ENCODE results near the gene DLGAP4.

DLGAP4 gene

DNA sequence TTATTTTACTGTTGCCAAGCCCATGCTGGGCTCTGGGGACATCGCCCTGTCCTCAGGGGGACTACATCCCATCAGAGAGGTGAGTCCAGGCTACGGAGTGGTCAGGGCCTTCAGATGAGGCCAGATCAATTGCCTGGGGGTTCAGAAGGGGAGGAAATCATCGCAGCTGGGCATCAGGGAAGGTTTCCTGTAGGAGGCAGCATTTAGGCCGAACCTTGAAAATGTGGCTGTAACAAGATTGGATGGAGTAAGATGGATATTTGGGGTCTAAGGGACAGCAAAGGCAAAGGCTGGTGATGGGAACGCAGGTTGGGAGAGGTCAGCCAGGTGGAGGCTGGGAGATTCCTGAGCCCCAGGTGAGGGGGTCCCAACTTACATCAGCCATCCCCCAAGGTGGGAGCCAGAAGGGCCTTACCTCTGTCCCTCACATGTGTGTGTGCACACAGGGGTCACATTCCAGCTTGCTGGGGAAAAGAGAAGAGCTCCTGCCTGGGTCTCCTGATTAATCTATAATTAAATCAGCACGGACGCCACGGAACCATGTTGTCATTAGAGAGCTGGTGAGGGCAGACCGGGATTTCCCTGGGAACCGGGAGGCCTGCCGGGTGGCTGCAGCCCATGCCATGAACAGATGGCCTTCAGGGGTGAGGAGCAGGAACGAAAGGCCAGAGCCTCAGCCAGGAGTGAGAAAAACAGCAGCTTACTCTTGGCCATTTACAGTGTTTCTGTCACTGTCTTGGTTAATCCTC is 30.5 kb upstream of the DLGAP4 start:
- DNase-seq, result no peak

DNA sequence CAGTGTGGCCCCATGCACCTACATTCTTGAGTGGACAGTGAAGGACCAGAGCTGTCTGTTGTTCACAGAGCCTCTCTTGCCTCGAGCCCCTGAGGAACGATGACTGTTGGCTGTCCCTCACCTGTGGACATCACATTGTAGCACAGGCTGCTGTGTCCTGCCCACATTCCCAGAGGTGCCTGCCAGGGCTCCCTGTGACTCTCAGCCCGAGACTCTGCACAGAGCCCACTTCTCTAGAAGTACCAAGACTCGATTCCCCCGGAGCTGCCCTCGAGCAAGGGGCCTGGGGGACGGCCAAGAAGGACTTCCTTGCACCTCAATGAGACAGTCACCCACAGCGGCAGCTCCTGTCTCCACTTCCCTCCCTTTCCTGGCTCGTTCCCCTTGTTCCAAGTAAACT is 28.6 kb upstream of the DLGAP4 start:
- DNase-seq, result no peak

DNA sequence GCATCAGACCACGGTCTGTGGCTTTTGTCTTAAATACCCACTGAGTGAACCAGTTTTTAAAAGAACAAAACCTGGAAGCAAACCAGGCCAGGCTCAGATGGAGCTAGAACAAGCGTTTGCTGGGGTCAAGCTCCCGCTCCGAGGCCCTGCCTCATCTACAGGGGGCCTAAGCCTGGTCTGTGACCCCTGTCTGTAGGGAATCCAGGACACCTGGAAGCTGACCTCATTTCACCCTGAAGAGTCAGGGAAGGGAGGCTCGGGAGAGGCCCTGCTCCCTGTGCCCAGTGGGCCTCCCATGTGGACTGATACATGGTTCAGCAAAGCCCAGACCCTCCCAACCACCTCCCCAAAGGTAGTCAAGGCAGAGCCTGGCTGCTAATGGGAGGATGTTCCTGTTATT is 26.8 kb upstream of the DLGAP4 start:
- no peak for DNase-seq

DNA sequence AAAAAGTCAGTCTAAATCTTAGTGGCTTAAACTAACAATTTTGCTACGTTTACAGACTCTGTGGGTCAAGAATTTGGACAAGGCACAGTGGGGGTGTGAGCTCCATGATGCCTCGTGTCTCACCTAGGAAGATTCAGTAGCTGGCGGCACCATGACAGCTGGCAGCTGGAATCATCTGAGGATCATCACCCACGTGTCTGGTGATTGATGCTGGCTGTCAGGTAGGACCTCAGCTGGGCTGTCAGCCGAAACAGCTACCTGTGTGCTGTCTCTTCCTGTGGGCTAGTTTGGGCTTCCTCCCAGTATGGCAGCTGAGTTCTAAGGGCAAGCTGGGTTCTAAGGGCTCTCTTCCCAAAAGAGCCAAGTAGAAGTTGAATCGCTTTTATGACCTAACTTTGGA is 26.4 kb upstream of the DLGAP4 start:
- no peak for DNase-seq

DNA sequence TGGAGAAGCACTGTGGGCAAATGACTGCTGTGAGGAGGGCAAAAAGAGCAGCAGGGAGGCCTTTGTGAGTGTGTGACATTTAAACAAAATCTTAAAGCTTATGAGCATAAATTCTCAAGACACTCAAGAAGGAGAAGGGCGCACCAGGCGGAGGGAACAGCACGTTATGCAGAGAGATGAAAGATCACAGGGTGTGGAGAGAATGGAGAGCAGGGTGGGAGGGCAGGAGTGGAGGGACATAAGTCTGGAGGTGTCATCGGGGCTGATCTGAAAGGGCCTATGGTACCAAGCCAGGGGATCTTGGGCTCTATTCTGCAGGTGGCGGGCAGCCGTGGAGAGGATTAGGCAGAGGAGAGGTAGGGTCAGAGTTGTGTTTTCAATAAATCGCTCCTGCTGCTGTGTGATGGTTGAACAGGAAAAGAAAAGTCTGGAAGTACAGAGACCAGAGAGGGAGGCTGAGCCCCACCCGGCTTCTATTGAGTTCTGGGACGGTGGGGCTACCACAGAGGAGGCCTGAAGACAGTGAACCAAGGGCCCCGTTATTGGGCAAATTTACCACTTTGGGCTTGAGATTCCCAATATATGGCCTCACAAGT is 24.3 kb upstream of the DLGAP4 start:
- DNase-seq, result no peak

DNA sequence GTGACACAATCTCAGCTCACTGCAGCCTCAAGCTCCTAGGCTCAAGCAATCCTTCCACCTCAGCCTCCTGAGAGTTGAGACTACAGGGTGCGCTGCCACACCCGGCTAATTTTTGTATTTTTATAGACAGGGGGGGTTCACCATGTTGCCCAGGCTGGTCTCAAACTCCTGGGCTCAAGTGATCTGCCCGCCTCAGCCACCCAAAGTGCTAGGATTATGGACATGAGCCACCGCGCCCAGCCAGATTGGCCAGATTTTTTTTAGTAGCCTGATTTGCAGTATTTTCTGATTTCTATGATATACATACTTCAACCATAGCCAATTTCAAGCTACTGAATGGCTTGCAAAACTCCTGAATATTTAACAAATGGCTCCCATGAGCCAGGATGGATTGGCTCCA is 21.4 kb upstream of the DLGAP4 start:
- DNase-seq, result no peak

DNA sequence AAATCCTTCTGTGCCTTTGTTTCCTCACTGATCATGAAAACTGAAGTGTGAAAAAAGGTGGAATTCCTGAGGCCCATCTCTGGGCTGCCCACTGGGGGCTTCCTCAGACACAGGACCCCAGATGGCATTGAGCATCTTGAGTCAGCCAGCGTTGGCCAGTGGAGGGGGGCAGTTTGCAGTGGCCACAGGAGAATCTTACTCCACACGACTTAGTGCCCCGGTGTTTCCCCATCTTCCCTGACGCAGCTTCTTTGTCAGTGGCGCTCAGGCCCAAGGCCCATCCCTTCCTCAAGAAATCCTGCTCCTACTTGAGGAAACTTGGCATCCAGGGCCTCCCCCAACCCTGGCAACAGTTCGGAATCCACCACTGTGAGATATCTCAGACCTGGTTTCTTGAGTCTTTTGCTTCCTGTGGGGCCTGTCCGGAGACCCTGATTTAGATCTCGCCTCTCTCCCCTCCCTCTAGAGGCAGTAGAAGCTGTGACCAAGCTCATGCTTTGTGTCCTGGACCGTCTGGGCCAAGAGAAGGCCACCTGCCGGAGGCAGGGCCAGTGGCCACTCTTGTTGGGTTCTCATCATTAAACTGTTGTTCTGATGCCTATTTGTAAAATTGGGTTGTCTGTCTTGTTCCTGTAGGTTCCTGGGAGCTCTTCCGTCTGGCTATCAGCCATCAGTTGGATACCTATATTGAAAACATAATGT is 20.2 kb upstream of the DLGAP4 start:
- no peak for DNase-seq

DNA sequence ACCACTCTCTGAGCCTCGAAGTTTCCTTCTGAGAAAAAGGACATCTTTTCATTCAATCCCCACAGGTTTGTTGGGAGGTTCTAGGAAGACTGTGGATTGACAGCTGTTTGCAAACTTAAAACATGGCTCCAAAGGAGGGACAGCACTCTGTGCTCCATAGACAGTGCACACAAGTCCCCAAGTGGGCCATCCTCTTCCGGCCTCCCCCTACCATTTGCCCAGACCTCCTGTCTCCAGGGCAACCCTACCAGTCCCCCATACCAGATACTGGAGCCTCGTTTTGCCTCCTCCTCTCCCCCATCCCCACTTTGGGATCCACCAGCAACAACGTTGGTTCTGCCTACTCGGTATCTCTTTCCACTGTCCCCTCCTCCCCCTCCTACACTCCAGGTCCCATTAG is 8.5 kb upstream of the DLGAP4 start:
- no peak for DNase-seq

DNA sequence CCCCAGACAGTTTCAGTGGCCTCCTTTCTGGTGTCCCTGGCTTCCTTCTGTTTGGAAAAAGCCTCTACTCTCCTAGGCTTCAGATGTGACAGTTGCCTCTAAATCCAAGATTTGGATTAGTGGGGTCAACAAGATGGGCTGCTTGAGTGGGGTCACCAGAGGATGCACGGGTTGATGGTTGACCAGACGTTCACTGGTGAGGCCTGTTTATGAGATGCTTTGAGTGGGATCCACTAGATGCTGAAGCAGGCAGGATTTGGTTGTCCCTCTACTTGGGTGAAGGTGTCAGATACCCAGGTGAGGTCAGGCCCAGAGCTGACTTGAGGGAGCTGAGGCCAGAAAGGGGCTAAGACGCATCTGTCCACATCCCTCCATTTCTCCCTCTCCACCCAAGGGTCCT is 8.1 kb upstream of the DLGAP4 start:
- DNase-seq, result no peak

DNA sequence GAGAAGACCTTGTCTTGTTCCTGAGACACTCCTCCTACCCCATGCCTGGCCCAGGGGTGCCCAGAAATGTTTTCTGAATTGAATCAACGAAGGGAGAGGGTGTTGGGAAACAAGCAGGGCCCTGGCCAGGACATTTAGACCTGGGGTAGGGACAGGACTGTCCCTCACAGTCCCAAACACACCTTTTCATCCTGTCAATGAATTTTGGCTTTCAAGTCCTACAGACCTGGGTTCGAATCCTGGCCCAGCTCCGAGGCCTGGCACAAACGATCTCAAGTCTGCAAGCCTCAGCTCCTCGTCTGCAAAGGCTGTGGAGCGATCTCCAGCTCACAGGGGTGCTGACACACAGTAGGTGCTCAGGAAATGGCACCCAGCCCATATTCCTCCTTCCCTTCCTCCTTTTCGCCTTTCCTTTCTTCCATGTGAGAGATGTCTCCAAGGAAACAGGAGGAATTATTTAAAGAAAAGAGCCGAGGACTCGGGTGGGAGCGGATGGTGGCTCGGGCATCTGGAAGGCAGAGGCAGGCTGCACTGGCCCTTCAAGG is 7.3 kb upstream of the DLGAP4 start:
- no peak for DNase-seq

DNA sequence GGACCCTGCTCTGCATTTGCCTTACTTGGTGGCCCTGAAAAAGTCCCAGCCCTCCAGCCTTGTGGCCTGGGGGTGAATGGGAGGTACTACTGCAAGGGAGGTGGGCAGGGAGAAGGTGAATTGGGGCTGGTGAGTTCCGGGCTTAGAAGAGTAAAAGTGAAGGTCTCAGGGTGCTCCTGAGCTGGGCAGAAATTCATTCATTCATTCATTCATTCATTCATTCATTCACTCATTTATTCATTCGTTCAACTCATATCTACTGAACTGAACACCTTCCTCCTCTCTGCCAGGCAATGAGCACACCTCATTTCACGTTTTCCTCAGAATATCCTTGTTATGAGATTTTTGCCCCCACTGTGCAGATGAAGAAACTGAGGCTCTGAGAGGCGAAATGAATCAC is 6.7 kb upstream of the DLGAP4 start:
- DNase-seq, result no peak

DNA sequence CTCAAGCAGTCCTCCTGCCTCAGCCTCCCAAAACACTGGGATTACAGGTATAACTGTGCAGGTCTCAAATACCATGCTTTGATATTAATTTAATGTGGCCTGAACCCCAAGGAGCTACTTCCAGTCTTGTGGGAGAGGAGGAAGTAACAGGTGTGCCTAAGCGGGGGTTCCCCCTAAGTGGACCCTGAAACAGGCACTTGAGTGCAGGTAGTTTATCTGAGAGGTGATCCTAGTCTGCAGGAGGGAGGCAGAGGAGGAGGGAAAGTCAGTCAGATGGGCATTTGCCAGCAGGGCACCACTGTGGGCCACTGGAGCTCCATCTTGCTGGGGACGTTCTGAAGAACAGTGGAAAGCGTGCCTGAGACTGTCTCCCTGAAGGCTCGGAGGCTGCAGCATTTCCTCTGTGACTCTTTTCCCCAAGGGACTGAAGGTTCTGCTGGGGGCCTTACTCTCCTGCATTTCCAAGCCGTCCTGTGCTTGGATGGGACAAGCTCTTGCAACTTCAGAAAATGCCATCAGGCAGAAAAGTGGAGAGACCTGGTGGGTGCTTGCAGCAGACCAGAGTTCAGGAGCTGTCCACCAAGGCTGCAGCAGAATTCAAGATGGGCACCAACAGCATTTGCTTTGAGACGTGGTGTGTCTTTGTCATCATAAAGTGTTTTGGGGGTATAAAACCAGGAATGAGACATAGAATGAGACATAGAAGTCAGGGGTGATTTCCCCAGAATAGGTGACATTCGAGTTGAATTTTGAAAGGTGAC is 4.6 kb upstream of the DLGAP4 start:
- DNase-seq, result no peak

DNA sequence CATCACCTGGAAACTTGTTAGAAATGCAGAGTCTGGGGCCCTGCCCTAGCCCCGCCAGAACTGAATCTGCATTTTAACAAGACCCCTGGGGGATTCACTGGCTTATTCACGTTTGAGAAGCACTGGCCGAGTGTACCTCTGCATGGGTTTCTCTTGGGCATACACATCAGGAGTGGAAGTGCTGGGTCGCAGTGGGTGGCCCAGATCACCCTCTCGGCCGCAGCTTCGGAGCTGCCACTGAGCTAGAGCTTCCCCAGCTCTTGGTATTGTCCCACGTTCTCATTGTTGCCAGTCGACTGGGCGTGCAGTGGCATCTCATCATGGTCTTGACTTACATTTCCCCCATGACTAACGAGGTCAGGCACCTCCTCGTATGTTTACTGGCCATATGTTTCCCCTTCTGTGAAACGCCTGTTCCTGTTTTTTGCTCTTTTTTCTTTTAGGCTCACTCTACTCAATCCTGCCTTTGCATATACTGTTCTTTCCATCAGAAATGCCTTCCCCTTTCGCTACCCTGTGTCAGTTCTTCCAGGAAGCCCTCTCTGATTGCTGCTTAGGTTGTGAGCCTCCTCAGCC is 3.0 kb upstream of the DLGAP4 start:
- no peak for DNase-seq

DNA sequence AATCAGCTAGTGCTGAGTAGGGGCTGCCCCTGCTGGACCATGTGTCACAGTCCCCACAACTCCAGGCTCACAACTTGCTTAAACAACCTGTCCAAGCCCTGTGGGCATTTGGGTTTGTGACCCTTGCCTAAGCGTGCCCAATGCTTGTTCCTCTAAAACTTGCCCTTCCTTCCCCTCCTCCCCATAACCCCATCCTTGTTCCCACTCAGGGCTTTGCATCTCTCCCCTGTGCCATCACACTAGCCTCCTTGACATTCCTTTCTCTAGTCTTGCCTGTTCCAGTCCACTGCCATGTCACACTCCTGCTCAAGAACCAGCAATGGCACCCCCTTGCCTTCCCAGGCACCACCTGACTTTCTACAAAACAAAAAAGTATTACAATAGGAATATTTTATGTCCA is 2.3 kb upstream of the DLGAP4 start:
- no peak for DNase-seq

DNA sequence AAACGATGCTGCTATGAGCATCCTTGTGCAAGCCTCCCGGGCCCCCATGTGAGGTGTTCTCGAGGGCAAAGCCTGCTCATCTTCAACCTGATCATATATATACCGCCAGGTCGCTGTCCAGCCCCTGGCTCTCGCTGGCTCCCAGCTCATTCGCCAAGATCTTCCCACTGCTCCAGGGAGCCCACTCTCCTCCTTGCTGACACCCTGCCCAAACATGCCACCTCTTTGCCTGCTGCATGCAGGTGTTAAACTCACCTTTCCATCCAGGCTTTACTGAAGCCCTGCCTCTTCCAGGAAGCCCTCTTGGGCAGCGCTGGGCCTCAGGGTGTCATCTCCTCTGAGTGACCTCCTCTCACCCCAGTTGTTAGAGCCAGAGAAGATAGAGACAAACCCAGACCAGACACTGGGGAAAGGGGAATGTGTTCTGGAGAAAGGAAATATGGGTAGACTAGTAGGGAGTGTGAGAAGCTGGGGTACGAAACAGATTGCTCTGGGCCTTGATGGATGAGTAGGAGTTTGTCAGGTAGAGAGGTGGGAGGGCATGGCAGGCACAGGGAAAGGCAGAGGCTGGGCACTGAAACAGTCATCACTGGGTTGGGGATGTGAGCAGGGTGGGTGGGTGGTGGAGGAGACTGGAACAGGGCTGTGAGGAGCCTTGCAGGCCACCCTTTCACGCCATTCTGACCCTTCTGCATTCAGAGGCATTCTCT is 1.2 kb upstream of the DLGAP4 start:
- DNase-seq, result no peak

DNA sequence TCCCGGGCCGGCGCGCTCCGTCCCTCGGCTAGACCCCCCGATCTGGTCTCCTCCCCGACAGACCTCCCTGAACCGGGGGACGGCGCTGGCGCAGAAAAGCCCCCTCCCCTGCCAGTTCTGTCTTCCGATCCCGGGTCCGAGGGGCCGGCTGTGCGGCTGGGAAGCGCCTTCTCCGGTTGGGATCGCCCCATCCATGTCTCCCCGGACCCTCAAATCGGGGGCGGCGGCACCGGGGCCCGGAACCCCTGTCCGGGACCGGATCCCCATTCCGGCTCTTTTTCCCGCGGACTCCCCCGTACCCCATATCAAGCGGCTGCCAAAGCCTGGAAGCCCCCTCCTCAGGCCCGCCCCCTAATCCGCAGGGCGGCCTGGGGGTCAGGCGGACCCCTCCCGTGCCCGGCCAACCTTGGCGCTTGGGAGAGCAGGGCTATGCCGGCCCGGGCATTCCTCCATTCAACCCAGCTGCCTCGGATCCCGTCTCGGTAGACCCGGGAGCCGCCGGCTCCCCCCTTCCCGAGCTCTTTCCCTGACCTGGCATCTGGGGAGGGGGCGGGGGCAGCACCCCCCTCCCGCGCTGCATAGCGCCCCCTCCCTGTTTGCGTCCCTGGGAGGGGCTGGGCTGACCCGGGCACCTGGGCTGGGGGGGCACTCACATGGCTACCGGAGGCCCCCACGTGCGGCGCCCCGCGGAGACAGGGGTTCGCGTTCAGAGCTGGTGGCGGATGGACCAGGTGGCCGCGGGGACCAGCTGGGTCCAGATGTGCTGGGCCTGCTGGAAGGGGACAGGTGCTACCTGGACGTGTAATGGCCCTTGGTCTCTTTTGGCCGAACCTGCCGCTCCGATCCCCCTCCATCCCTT is 643 bp downstream of the DLGAP4 start:
- peak in 2 of 3 experiments; percentile 29 to 32 for DNase-seq

DNA sequence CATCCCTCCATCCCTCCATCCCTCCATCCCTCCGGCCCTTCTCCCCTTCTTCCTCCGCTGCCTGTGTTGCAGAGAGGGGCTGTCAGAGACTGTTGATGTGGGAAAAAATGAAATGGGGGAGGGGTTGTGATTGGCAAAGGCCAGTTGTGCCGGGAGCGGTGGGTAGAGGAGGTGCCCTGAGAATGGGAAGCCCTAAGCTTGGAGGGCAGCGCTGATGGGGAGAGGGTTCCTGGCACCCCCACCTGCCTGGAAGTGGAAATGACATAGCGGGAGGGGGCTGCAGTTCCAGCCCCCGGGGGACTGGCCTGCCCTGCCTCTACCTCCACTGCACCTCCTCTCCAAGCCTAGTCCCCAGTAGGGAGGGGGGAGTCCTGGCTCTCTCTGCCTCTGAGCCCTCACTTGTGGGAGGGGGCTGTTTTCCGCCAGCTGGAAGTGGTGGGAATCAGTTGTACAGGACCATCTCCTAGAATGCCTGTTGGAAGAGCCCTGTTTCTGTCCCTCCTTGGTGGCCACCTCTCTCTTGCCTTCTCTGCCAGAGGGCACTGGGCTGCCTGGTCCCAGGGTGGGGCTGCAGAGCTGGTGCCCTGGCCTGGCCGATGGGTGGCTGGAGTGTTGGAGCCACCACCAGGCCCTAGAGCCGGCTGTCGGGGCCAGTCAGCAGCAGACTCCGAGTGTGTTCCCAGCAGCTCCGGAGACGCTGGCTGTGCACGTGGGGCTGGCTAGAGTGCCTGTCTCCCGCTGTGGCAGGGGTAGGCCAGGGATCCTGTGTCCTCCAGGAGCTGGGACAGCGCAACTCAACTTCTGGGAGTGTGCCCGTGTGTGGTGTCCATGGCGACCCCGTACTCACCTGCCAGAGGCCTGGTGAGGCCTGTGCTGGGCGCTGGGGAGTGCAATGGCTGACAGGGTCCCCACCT is 1.5 kb downstream of the DLGAP4 start:
- DNase-seq, result no peak

DNA sequence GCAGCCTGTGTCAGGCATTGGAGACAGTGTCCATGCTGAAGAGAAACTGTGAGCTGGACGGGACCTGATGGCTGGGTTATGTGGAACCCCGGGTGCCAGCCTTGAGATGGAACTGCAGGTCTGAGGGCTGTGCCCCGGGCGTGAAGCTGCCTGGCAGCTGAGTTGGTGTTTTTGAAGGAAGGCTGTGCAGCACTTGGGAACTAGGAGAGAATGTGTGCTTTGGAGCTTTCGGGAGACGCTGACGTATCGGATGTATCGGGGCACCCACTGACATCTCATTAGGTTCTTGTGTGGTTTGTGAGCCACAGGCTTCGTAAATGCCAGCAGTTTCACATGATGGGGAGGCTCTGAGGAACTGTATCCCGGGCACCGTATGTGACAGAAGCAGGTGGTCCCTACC is 2.2 kb downstream of the DLGAP4 start:
- no peak for DNase-seq

DNA sequence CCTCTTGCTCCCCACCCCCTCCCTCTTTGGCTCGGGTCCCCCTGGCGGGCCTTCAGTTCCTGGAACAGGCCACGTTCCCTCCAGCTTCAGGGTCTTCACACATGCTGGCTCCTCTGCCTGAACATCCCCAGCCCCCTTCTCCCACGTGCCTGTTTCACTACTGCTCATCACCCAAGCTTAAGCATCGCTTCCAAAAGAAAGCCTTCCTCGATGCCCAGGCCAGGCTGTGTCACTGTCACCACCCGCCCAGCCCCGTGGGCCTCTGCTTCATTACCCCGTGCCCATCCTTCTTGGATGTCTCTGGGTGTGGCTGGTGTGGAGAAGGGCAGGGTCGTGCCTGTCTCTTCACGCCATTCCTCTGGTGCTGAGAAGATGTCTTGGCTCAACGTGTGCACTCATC is 2.8 kb downstream of the DLGAP4 start:
- no peak for DNase-seq

DNA sequence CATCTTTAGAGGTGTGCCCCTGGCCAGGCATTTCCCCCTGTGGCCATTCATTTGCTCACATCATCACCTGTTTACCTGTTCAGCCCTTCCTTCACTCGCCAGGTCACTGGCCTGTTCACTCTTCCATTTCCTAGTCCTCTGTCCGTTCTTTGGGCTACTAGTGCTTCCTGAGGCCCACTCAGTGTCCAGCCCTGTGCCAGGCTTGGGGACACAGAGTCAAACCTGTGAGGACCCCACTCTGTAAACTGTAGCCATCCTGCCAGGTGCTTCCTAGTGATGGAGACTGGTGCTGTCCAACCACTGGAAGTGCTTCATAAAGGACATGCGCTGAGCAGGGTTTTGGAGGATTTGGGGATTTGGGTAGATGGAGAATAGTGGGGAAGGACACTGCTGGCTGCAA is 3.5 kb downstream of the DLGAP4 start:
- DNase-seq, result no peak
